Ascending aorta (tissue), 2 donors: ENCODE results near the gene BCLAF1. TPM values are rescaled to one million over a fixed set of nuclear protein-coding genes. Genes with fewer than 3 reads are reported as not detected.

Source experiments
- DNase-seq, 2 donors: peaks; one replicate each; pipeline ENCODE4 v3.0.0-alpha.2; 2019; ENCODE audit warnings: low spot score in 2 of 2
- H3K27ac ChIP-seq, 2 donors: fragments of 200-600 bp; sonication (generic); one replicate each; pipeline ENCODE4 v1.5.1; 2016 to 2017; ENCODE audit warnings: mild to moderate bottlenecking in 1 of 2
- H3K27me3 ChIP-seq: fragments of 200-600 bp; sonication (generic); one replicate; pipeline ENCODE4 v1.5.1; 2017
- H3K36me3 ChIP-seq, 2 donors: fragments of 200-600 bp; sonication (generic); one replicate each; pipeline ENCODE4 v1.5.1; 2016
- H3K4me1 ChIP-seq, 2 donors: fragments of 200-600 bp; sonication (generic); one replicate each; pipeline ENCODE4 v1.5.1; 2016 to 2017; ENCODE audit warnings: mild to moderate bottlenecking in 1 of 2
- H3K4me3 ChIP-seq, 2 donors: fragments of 200-600 bp; sonication (generic); one replicate each; pipeline ENCODE4 v1.5.1; 2016 to 2017; ENCODE audit warnings: mild to moderate bottlenecking in 1 of 2
- H3K9me3 ChIP-seq, 2 donors: fragments of 200-600 bp; sonication (generic); one replicate each; pipeline ENCODE4 v1.5.1; 2016
- intact Hi-C: fragments of 100-400 bp; cut with DNase I; formaldehyde crosslinking; loops from one replicate; pipeline ENCODE4 v1.15.1; 2023
- total RNA-seq: library from RNA; depleted of rRNA; stranded (reverse); fragments of >200 nt; gene quantifications from one replicate; pipeline ENCODE4 v1.1.0, GENCODE V29; 2016
- TF ChIP-seq, protein P1 (sequence below), 3 experiments: fragments of 200-600 bp in 2 of 3; fragments of 450-650 bp in 1 of 3; sonication (generic) in 2 of 3; IDR thresholded peaks; one replicate each; pipeline ENCODE4 v1.5.1; 2016 to 2019; ENCODE audit warnings: antibody characterized with exemption in 3 of 3, mild to moderate bottlenecking in 1 of 3, moderate library complexity in 1 of 3

BCLAF1 gene
- total RNA-seq, 1 donor from 2014 or later, result 42.6 TPM

DNA sequence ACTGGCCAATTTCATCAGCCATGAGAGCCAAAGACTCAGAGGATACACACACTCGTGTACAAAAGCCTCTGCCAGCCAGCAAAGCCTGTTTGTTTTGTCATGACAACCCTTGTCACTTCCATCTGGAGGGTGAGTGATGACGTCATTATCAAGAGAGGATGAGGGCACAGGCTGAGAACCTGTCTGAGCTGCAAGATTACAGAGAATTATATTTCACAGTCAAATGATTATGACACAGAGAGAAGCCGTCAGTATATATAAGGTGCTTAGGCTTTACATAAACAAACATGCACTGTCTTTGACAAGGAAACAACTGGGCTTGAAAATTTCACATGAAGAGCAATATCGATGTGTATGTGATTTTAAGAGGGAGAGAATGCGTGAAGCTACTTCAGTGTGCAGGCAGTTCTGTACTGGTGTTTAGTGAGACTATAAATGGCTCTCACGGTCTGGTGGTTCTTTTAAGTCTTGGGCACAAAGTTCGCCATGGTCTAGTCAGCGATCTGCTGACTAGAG lies 36.5 kb upstream of the BCLAF1 start:
- Histone ChIP-seq H3K27me3 (no peaks in the 10 kb centered on the region), H3K27ac (no peak overlapping the region), H3K4me3 (no peak overlapping the region), H3K36me3 (no peaks in the 10 kb centered on the region), H3K4me1 (no peaks in the 10 kb centered on the region), H3K9me3 (no peaks in the 10 kb centered on the region)
- no peak for DNase-seq
- TF ChIP-seq, protein P1, sequence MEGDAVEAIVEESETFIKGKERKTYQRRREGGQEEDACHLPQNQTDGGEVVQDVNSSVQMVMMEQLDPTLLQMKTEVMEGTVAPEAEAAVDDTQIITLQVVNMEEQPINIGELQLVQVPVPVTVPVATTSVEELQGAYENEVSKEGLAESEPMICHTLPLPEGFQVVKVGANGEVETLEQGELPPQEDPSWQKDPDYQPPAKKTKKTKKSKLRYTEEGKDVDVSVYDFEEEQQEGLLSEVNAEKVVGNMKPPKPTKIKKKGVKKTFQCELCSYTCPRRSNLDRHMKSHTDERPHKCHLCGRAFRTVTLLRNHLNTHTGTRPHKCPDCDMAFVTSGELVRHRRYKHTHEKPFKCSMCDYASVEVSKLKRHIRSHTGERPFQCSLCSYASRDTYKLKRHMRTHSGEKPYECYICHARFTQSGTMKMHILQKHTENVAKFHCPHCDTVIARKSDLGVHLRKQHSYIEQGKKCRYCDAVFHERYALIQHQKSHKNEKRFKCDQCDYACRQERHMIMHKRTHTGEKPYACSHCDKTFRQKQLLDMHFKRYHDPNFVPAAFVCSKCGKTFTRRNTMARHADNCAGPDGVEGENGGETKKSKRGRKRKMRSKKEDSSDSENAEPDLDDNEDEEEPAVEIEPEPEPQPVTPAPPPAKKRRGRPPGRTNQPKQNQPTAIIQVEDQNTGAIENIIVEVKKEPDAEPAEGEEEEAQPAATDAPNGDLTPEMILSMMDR (IDR thresholded peaks at IDR 0.05), result no peak
- intact Hi-C loops, result no loop called here

- intact Hi-C loops, result no loop called here
- no peaks in the 10 kb centered on the region for H3K27me3 ChIP-seq
- TF ChIP-seq, protein P1 (IDR thresholded peaks at IDR 0.05), result no peak
- DNase-seq, result no peak
- H3K9me3 ChIP-seq, result no peaks in the 10 kb centered on the region
- H3K36me3 ChIP-seq, result no peaks in the 10 kb centered on the region
- H3K4me3 ChIP-seq, result no peak overlapping the region
- no peaks in the 10 kb centered on the region for H3K4me1 ChIP-seq
- no peak overlapping the region for H3K27ac ChIP-seq
Measured at GRCh38 chr6:136324686-136325380, 35.2 kb upstream of the BCLAF1 start.

DNA sequence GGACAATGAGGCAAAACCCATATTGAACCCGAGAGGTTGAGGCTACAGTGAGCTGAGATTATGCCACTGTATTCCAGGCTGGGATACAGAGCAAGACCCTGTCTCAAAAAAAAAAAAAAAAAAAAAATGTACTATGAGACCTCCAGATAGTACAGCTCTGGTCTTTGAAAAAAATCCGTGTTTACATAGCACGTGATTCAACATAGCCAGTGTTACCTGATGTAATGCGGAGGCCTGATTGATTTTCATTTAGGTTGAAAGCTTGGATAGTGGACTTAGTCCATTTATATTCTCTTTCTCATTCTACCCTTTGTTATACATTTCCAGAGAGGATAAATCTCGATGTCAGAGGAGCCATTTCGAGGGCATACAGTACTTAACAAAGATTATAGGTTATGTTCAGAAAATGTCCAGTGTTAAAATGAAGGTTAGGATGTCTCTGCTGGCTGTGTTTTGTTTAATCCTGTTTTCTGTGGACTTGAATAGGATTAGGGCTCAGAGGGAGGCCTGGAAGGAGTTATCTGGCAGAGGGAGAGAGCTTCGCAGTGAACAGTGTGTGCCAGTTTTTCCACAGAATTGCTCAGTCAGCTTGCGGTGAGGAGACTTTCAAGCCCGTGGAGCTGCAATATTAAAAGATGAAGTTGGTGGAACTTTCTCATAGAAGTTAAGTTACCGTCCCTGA lies 33.9 kb upstream of the BCLAF1 start:
- TF ChIP-seq, protein P1 (IDR thresholded peaks at IDR 0.05), result no peak
- Histone ChIP-seq H3K4me1 (no peaks in the 10 kb centered on the region), H3K9me3 (no peaks in the 10 kb centered on the region), H3K27ac (no peak overlapping the region), H3K36me3 (no peaks in the 10 kb centered on the region), H3K4me3 (no peak overlapping the region), H3K27me3 (no peaks in the 10 kb centered on the region)
- intact Hi-C loops, result no loop called here
- DNase-seq, result no peak

- intact Hi-C loops, result no loop called here
- TF ChIP-seq, protein P1 (IDR thresholded peaks at IDR 0.05), result no peak
Measured at GRCh38 chr6:136319732-136320131, 30.1 kb upstream of the BCLAF1 start.

GRCh38 chr6:136318676-136319075 lies 29.0 kb upstream of the BCLAF1 start:
- Histone ChIP-seq H3K27ac (no peak overlapping the region), H3K27me3 (no peaks in the 10 kb centered on the region), H3K4me3 (no peak overlapping the region), H3K36me3 (no peaks in the 10 kb centered on the region), H3K4me1 (no peaks in the 10 kb centered on the region), H3K9me3 (no peaks in the 10 kb centered on the region)
- TF ChIP-seq, protein P1 (IDR thresholded peaks at IDR 0.05), result no peak
- intact Hi-C loops, result no loop called here
- no peak for DNase-seq

More at GRCh38 chr6:136319732-136320131, 30.1 kb upstream of the BCLAF1 start:
- Histone ChIP-seq H3K4me1 (no peaks in the 10 kb centered on the region), H3K27ac (no peak overlapping the region), H3K27me3 (no peaks in the 10 kb centered on the region), H3K4me3 (no peak overlapping the region), H3K36me3 (no peaks in the 10 kb centered on the region), H3K9me3 (no peaks in the 10 kb centered on the region)
- no peak for DNase-seq
